ENCODE measurements around the gene LEKR1.

DNA sequence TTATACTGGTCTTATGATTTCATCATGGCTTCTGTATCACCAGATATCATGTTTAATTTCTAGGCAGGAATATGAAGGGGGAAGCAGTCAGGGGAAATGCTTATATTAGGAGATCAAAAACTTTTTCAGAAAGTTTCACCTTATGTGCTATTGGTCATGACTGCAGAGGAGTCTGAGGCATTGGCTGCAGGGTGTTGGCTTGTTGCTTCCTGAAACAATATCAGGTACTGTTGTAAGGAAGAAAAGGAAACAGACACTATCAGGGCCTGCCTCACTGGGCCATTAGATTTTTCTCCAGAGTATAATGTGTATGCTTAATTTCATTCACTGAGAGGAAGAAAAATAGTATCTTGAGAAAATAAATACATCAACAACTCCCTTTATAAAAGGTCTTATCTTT, 34.7 kb downstream of the LEKR1 start:
- TF ChIP-seq, protein P1, sequence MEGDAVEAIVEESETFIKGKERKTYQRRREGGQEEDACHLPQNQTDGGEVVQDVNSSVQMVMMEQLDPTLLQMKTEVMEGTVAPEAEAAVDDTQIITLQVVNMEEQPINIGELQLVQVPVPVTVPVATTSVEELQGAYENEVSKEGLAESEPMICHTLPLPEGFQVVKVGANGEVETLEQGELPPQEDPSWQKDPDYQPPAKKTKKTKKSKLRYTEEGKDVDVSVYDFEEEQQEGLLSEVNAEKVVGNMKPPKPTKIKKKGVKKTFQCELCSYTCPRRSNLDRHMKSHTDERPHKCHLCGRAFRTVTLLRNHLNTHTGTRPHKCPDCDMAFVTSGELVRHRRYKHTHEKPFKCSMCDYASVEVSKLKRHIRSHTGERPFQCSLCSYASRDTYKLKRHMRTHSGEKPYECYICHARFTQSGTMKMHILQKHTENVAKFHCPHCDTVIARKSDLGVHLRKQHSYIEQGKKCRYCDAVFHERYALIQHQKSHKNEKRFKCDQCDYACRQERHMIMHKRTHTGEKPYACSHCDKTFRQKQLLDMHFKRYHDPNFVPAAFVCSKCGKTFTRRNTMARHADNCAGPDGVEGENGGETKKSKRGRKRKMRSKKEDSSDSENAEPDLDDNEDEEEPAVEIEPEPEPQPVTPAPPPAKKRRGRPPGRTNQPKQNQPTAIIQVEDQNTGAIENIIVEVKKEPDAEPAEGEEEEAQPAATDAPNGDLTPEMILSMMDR (IDR thresholded peaks at IDR 0.05; ENCODE audit: extremely low read depth in 1 of 2, insufficient read depth in 1 of 2, low read depth in 1 of 2, low read length in 2 of 2) = no peak
- TF ChIP-seq EZH2 (IDR thresholded peaks at IDR 0.05; ENCODE audit: borderline replicate concordance, low read depth, low read length, severe bottlenecking) = no peak
- TF ChIP-seq POLR2AphosphoS5 (IDR thresholded peaks at IDR 0.05; ENCODE audit: insufficient read depth, low read depth, low read length) = no peak
- TF ChIP-seq GATA2 (IDR thresholded peaks at IDR 0.05; ENCODE audit: insufficient read depth, insufficient read length, low read depth, low read length) = no peak
- TF ChIP-seq JUN (IDR thresholded peaks at IDR 0.05; ENCODE audit: borderline replicate concordance, insufficient read depth, insufficient read length, low read depth) = no peak
- no peak for TF ChIP-seq POLR2A (IDR thresholded peaks at IDR 0.05; ENCODE audit: low read depth, low read length)
- TF ChIP-seq, protein P2, sequence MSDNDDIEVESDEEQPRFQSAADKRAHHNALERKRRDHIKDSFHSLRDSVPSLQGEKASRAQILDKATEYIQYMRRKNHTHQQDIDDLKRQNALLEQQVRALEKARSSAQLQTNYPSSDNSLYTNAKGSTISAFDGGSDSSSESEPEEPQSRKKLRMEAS (IDR thresholded peaks at IDR 0.05; ENCODE audit: insufficient read depth, insufficient read length) = no peak

Data from endothelial cell of umbilical vein (primary cell).